ENCODE results near the gene ZNF697.
A peak's percentile ranks its signal among the peaks of the same experiment; 100 is the strongest.
"Not testable (repeated sequence)": the region's sequence is repeated elsewhere in the genome, so short reads cannot be mapped to it uniquely, and the experiment has no call there.

Gene ZNF697

DNA sequence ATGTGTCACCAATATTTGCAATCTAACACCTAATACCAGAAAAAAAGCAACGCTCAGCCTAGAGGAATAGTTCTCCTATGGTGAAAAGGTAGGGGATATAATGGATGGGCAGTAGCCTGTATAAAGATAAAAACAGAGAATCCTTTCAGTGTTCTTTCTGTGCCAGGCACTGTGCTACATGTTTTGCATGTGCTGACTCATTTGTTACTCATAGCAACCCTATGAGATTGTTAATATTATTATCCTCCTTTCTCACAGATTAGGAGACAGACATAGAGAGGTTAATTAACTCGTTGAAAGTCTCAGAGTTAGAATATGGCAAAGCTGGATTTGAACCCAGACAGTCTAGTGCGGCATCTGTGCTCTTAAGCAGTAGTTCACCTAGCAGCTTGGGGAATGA is 45.3 kb downstream of the ZNF697 start:
- H3K36me3 ChIP-seq (ENCODE audit: insufficient read depth, low read length); H3K79me2 ChIP-seq (ENCODE audit: control insufficient read depth, insufficient read depth, low read length, unreplicated experiment); H2AFZ ChIP-seq (ENCODE audit: low read length, unreplicated experiment); H3K27me3 ChIP-seq (ENCODE audit: insufficient read depth, low read length); H3K4me3 ChIP-seq (ENCODE audit: low read depth, low read length): not testable (repeated sequence)
- H3K27ac ChIP-seq (ENCODE audit: low read depth, low read length), result peak overlapping the region; percentile 26
- H3K4me1 ChIP-seq (ENCODE audit: control insufficient read depth, insufficient read depth, low read length, unreplicated experiment), result peaks cover 20% of the 10 kb centered on the region

DNA sequence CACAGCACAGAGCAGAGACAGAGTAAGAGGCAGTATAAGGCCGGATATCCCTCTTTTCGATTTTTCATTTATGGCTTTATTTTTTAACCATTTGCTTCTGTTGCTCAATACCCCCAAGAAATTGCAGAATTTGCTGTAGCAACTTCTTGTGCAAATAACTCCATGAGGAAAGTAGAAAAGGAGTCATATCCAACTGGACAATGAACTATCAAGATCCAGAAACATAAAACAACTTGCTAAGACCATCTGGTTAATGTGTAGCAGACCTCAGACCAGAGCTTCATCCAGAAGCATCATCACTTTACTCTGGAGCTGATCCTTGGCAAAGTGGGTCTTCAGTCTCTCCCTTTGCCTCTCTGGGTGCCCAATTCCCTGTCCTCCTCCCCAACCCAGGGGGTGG is 45.9 kb downstream of the ZNF697 start:
- Histone ChIP-seq H3K27ac (ENCODE audit: low read depth, low read length) (no peak overlapping the region), H3K36me3 (ENCODE audit: insufficient read depth, low read length) (no peaks in the 10 kb centered on the region)

DNA sequence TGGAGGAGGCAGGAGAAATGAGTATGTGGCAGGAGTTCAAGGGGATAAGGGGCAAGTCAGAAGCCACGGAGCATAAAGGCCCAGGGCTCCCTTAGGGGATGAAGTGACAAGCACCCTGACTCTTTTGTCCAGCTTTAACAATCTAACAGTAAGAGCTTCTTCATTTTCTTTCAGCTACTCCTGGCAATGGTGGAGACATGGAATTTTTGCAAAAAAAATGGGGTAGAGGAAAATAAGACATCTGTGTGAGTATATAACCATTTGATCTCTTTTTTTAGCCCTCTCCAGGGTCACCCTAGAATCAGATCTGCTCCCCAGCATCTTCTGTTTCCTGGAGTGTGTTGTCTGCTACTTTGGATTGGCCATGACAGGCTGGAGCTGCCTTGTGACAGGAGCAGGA is 47.1 kb downstream of the ZNF697 start:
- no peaks in the 10 kb centered on the region for H3K36me3 ChIP-seq (ENCODE audit: insufficient read depth, low read length)
- peaks cover 20% of the 10 kb centered on the region for H3K4me1 ChIP-seq (ENCODE audit: control insufficient read depth, insufficient read depth, low read length, unreplicated experiment)

More for the DNA sequence above, 45.9 kb downstream of the ZNF697 start:
- no peak overlapping the region for H2AFZ ChIP-seq (ENCODE audit: low read length, unreplicated experiment)
- no peaks in the 10 kb centered on the region for H3K79me2 ChIP-seq (ENCODE audit: control insufficient read depth, insufficient read depth, low read length, unreplicated experiment)
- no peaks in the 10 kb centered on the region for H3K27me3 ChIP-seq (ENCODE audit: insufficient read depth, low read length)
- H3K4me1 ChIP-seq (ENCODE audit: control insufficient read depth, insufficient read depth, low read length, unreplicated experiment), result peaks cover 20% of the 10 kb centered on the region
- no peak overlapping the region for H3K4me3 ChIP-seq (ENCODE audit: low read depth, low read length)

GRCh38 chr1:119600561-119600960 is 47.5 kb downstream of the ZNF697 start:
- H3K36me3 ChIP-seq (ENCODE audit: insufficient read depth, low read length), result no peaks in the 10 kb centered on the region
- no peaks in the 10 kb centered on the region for H3K79me2 ChIP-seq (ENCODE audit: control insufficient read depth, insufficient read depth, low read length, unreplicated experiment)
- no peak overlapping the region for H3K4me3 ChIP-seq (ENCODE audit: low read depth, low read length)
- peaks cover 20% of the 10 kb centered on the region for H3K4me1 ChIP-seq (ENCODE audit: control insufficient read depth, insufficient read depth, low read length, unreplicated experiment)
- H2AFZ ChIP-seq (ENCODE audit: low read length, unreplicated experiment), result no peak overlapping the region
- H3K27me3 ChIP-seq (ENCODE audit: insufficient read depth, low read length), result peaks cover 3% of the 10 kb centered on the region; the same call in 1 of the 2 replicates
- H3K27ac ChIP-seq (ENCODE audit: low read depth, low read length), result no peak overlapping the region

More for the DNA sequence above, 47.1 kb downstream of the ZNF697 start:
- H3K79me2 ChIP-seq (ENCODE audit: control insufficient read depth, insufficient read depth, low read length, unreplicated experiment), result no peaks in the 10 kb centered on the region
- no peaks in the 10 kb centered on the region for H3K27me3 ChIP-seq (ENCODE audit: insufficient read depth, low read length)
- no peak overlapping the region for H3K27ac ChIP-seq (ENCODE audit: low read depth, low read length)
- H2AFZ ChIP-seq (ENCODE audit: low read length, unreplicated experiment), result no peak overlapping the region
- H3K4me3 ChIP-seq (ENCODE audit: low read depth, low read length), result no peak overlapping the region

DNA sequence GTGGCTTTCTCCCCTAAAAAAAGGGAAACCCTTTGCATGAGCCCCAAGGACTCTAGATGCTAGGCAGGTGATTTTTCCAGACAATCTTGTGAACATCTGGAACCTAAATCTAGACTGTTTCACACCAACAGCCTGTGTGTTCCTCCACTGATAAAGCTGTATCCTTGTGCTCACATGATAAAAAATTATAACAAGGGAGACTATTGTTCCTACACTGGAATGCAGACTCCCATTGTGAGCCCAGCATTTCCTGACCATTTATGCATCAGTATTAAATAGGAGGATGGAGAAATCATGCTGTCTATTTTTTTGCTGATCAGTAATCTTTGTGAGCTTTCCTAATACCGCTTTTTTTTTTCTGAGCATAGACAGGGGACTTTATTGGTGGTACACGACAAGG is 52.5 kb downstream of the ZNF697 start:
- H3K27ac ChIP-seq (ENCODE audit: low read depth, low read length), result no peak overlapping the region
- H2AFZ ChIP-seq (ENCODE audit: low read length, unreplicated experiment), result no peak overlapping the region
- H3K4me1 ChIP-seq (ENCODE audit: control insufficient read depth, insufficient read depth, low read length, unreplicated experiment), result no peaks in the 10 kb centered on the region
- H3K36me3 ChIP-seq (ENCODE audit: insufficient read depth, low read length), result no peaks in the 10 kb centered on the region
- H3K79me2 ChIP-seq (ENCODE audit: control insufficient read depth, insufficient read depth, low read length, unreplicated experiment), result no peaks in the 10 kb centered on the region
- peaks cover 36% of the 10 kb centered on the region for H3K27me3 ChIP-seq (ENCODE audit: insufficient read depth, low read length)
- no peak overlapping the region for H3K4me3 ChIP-seq (ENCODE audit: low read depth, low read length)

DNA sequence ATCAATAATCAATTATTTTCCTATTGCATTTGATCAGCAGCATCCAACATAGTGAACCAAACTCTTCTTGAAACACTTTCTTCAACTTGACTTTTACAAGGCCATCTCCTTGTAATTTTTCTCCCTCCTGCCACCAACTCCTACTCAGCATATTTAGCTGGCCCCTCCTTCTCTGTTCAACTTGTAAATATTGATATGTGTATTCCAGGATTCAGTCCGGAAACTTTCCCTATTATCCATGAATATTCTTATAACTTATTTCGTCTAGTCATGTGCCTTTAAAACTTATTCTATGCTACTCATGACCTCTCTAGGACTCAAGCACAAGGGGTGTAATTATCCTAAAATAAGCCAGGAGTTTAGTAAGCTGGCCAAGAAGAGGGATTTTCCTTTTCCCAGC is 52.9 kb downstream of the ZNF697 start:
- Histone ChIP-seq H3K4me3 (ENCODE audit: low read depth, low read length) (no peak overlapping the region), H3K27ac (ENCODE audit: low read depth, low read length) (no peak overlapping the region), H3K4me1 (ENCODE audit: control insufficient read depth, insufficient read depth, low read length, unreplicated experiment) (no peaks in the 10 kb centered on the region), H3K36me3 (ENCODE audit: insufficient read depth, low read length) (no peaks in the 10 kb centered on the region), H3K79me2 (ENCODE audit: control insufficient read depth, insufficient read depth, low read length, unreplicated experiment) (no peaks in the 10 kb centered on the region), H3K27me3 (ENCODE audit: insufficient read depth, low read length) (peaks cover 36% of the 10 kb centered on the region), H2AFZ (ENCODE audit: low read length, unreplicated experiment) (no peak overlapping the region)

DNA sequence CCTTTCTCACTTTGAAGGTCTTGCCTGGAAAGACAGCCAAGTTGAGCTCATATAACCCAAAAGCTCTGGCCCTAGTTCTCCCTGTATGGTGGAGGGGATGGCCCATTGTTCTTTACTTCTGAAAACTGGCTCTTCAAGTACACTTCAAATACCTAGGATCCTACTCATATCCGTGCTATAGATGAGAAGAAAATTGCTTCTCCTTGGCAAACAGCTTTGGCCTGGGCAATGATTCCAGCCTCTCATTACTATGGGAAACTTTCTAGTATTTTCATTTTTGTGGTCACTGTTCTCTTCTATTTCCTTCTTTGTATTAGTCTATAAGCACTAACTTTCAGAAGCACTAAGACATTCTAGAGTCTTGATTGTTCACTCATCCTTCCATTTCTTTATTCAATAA is 53.7 kb downstream of the ZNF697 start:
- peaks cover 36% of the 10 kb centered on the region for H3K27me3 ChIP-seq (ENCODE audit: insufficient read depth, low read length)
- H2AFZ ChIP-seq (ENCODE audit: low read length, unreplicated experiment), result no peak overlapping the region
- no peaks in the 10 kb centered on the region for H3K4me1 ChIP-seq (ENCODE audit: control insufficient read depth, insufficient read depth, low read length, unreplicated experiment)
- H3K79me2 ChIP-seq (ENCODE audit: control insufficient read depth, insufficient read depth, low read length, unreplicated experiment), result no peaks in the 10 kb centered on the region
- H3K4me3 ChIP-seq (ENCODE audit: low read depth, low read length), result no peak overlapping the region
- no peaks in the 10 kb centered on the region for H3K36me3 ChIP-seq (ENCODE audit: insufficient read depth, low read length)
- H3K27ac ChIP-seq (ENCODE audit: low read depth, low read length), result no peak overlapping the region

GRCh38 chr1:119593805-119594204 is 54.3 kb downstream of the ZNF697 start:
- Histone ChIP-seq H3K27me3 (ENCODE audit: insufficient read depth, low read length) (peaks cover 36% of the 10 kb centered on the region), H3K79me2 (ENCODE audit: control insufficient read depth, insufficient read depth, low read length, unreplicated experiment) (no peaks in the 10 kb centered on the region), H3K4me3 (ENCODE audit: low read depth, low read length) (no peak overlapping the region), H3K27ac (ENCODE audit: low read depth, low read length) (no peak overlapping the region), H3K4me1 (ENCODE audit: control insufficient read depth, insufficient read depth, low read length, unreplicated experiment) (no peaks in the 10 kb centered on the region), H2AFZ (ENCODE audit: low read length, unreplicated experiment) (no peak overlapping the region), H3K36me3 (ENCODE audit: insufficient read depth, low read length) (no peaks in the 10 kb centered on the region)

GRCh38 chr1:119590393-119590792 is 57.7 kb downstream of the ZNF697 start:
- H2AFZ ChIP-seq (ENCODE audit: low read length, unreplicated experiment), result no peak overlapping the region
- no peaks in the 10 kb centered on the region for H3K79me2 ChIP-seq (ENCODE audit: control insufficient read depth, insufficient read depth, low read length, unreplicated experiment)
- peaks cover 31% of the 10 kb centered on the region for H3K27me3 ChIP-seq (ENCODE audit: insufficient read depth, low read length)
- H3K4me3 ChIP-seq (ENCODE audit: low read depth, low read length), result no peak overlapping the region
- no peaks in the 10 kb centered on the region for H3K4me1 ChIP-seq (ENCODE audit: control insufficient read depth, insufficient read depth, low read length, unreplicated experiment)
- no peaks in the 10 kb centered on the region for H3K36me3 ChIP-seq (ENCODE audit: insufficient read depth, low read length)
- H3K27ac ChIP-seq (ENCODE audit: low read depth, low read length), result no peak overlapping the region

- Histone ChIP-seq H3K36me3 (ENCODE audit: insufficient read depth, low read length) (no peaks in the 10 kb centered on the region), H3K4me1 (ENCODE audit: control insufficient read depth, insufficient read depth, low read length, unreplicated experiment) (no peaks in the 10 kb centered on the region), H3K27me3 (ENCODE audit: insufficient read depth, low read length) (peaks cover 23% of the 10 kb centered on the region), H2AFZ (ENCODE audit: low read length, unreplicated experiment) (no peak overlapping the region), H3K27ac (ENCODE audit: low read depth, low read length) (no peak overlapping the region), H3K79me2 (ENCODE audit: control insufficient read depth, insufficient read depth, low read length, unreplicated experiment) (no peaks in the 10 kb centered on the region), H3K4me3 (ENCODE audit: low read depth, low read length) (no peak overlapping the region)
These were observed 59.4 kb downstream of the ZNF697 start for GRCh38 chr1:119588621-119589020.

GRCh38 chr1:119587341-119587740 is 60.7 kb downstream of the ZNF697 start:
- Histone ChIP-seq H3K4me3 (ENCODE audit: low read depth, low read length) (no peak overlapping the region), H3K79me2 (ENCODE audit: control insufficient read depth, insufficient read depth, low read length, unreplicated experiment) (no peaks in the 10 kb centered on the region), H3K27ac (ENCODE audit: low read depth, low read length) (no peak overlapping the region), H3K36me3 (ENCODE audit: insufficient read depth, low read length) (no peaks in the 10 kb centered on the region), H3K27me3 (ENCODE audit: insufficient read depth, low read length) (peaks cover 11% of the 10 kb centered on the region), H2AFZ (ENCODE audit: low read length, unreplicated experiment) (no peak overlapping the region), H3K4me1 (ENCODE audit: control insufficient read depth, insufficient read depth, low read length, unreplicated experiment) (no peaks in the 10 kb centered on the region)

Data from ACC112 (cell line).